EL (cell line): ENCODE data around the gene TCAF2.
"Not testable (repeated sequence)": the region's sequence is repeated elsewhere in the genome, so short reads cannot be mapped to it uniquely, and the experiment has no call there.

Experiments used
- DNase-seq: peaks from one replicate; pipeline ENCODE4 v3.0.0-alpha.2; 2016

TCAF2 gene

GRCh38 chr7:143620646-143621045, at the start of gene TCAF2:
Gene TCAF2, plus strand, starts transcription at chr7:143620974.
- DNase-seq = not testable (repeated sequence)

GRCh38 chr7:143571501-143571900, 49.3 kb upstream of the TCAF2 start, which contains the start of gene CTAGE15:
Gene CTAGE15, plus strand, starts transcription at chr7:143571801. Its CDS starts 17 bp downstream, at chr7:143571818.
- DNase-seq = not testable (repeated sequence)

- not testable (repeated sequence) for DNase-seq
These were observed 32.6 kb upstream of the TCAF2 start for GRCh38 chr7:143588183-143588582.

GRCh38 chr7:143589897-143590296, 30.9 kb upstream of the TCAF2 start:
- not testable (repeated sequence) for DNase-seq

GRCh38 chr7:143598086-143598485, 22.7 kb upstream of the TCAF2 start:
- DNase-seq = not testable (repeated sequence)

- not testable (repeated sequence) for DNase-seq
These were observed 17.2 kb upstream of the TCAF2 start for GRCh38 chr7:143603549-143603948.

GRCh38 chr7:143606088-143606487, 14.7 kb upstream of the TCAF2 start:
- DNase-seq = not testable (repeated sequence)

GRCh38 chr7:143615545-143615944, 5.2 kb upstream of the TCAF2 start:
- DNase-seq = not testable (repeated sequence)

- not testable (repeated sequence) for DNase-seq
These were observed 3.6 kb upstream of the TCAF2 start for GRCh38 chr7:143617204-143617603.

GRCh38 chr7:143620058-143620457, 716 bp upstream of the TCAF2 start:
- not testable (repeated sequence) for DNase-seq

GRCh38 chr7:143621175-143621574, 401 bp downstream of the TCAF2 start:
- not testable (repeated sequence) for DNase-seq

- DNase-seq = not testable (repeated sequence)
These were observed 1.4 kb downstream of the TCAF2 start for GRCh38 chr7:143622130-143622529.

- not testable (repeated sequence) for DNase-seq
These were observed 9.9 kb downstream of the TCAF2 start for GRCh38 chr7:143630653-143631052.

- not testable (repeated sequence) for DNase-seq
These were observed 11.7 kb downstream of the TCAF2 start for GRCh38 chr7:143632506-143632905.

- not testable (repeated sequence) for DNase-seq
These were observed 12.3 kb downstream of the TCAF2 start for GRCh38 chr7:143633013-143633618.

GRCh38 chr7:143635364-143636240, 14.8 kb downstream of the TCAF2 start:
- DNase-seq = not testable (repeated sequence)

GRCh38 chr7:143639372-143639771, 18.6 kb downstream of the TCAF2 start:
- DNase-seq = not testable (repeated sequence)

GRCh38 chr7:143640528-143641189, 19.9 kb downstream of the TCAF2 start:
- DNase-seq = not testable (repeated sequence)

- not testable (repeated sequence) for DNase-seq
These were observed 25.8 kb downstream of the TCAF2 start for GRCh38 chr7:143646598-143646997.

GRCh38 chr7:143649902-143650301, 29.1 kb downstream of the TCAF2 start:
- DNase-seq = not testable (repeated sequence)

GRCh38 chr7:143650447-143650846, 29.7 kb downstream of the TCAF2 start:
- not testable (repeated sequence) for DNase-seq
